IMR-90 (cell line): Measurements from ENCODE around the gene RAB4B.
"Not testable (repeated sequence)": the region's sequence is repeated elsewhere in the genome, so short reads cannot be mapped to it uniquely, and the experiment has no call there.

Source experiments
- BHLHE40 ChIP-seq: fragments of 150-350 bp; IDR thresholded peaks from 2 replicates; pipeline ENCODE4 v1.6.1; 2016; ENCODE audit warnings: mild to moderate bottlenecking, low read depth, low read length
- CEBPB ChIP-seq: IDR thresholded peaks from 2 replicates; pipeline ENCODE4 v1.6.1; 2012; ENCODE audit warnings: low read depth, low read length, improper control_type of control experiment
- CHD1 ChIP-seq: IDR thresholded peaks from 2 replicates; pipeline ENCODE4 v1.6.1; 2012; ENCODE audit warnings: low read depth, low read length, improper control_type of control experiment
- FOS ChIP-seq: fragments of 150-350 bp; IDR thresholded peaks from 2 replicates; pipeline ENCODE4 v1.6.1; 2016; ENCODE audit warnings: low read depth, low read length
- MAZ ChIP-seq: IDR thresholded peaks from 2 replicates; pipeline ENCODE4 v1.6.1; 2012; ENCODE audit warnings: low read depth, mild to moderate bottlenecking, low read length, improper control_type of control experiment, moderate library complexity, borderline replicate concordance
- MXI1 ChIP-seq: IDR thresholded peaks from 2 replicates; pipeline ENCODE4 v1.6.1; 2012; ENCODE audit warnings: low read depth, mild to moderate bottlenecking, low read length, moderate library complexity, borderline replicate concordance
- NFE2L2 ChIP-seq: fragments of 150-350 bp; IDR thresholded peaks from 2 replicates; pipeline ENCODE4 v1.6.1; 2016; ENCODE audit warnings: low read depth, mild to moderate bottlenecking, low read length
- POLR2A ChIP-seq: IDR thresholded peaks from 2 replicates; pipeline ENCODE4 v1.6.1; 2012; ENCODE audit warnings: mild to moderate bottlenecking, low read depth, low read length
- RAD21 ChIP-seq: IDR thresholded peaks from 2 replicates; pipeline ENCODE4 v1.6.1; 2012; ENCODE audit warnings: low read length, improper control_type of control experiment
- RCOR1 ChIP-seq: IDR thresholded peaks from 2 replicates; pipeline ENCODE4 v1.6.1; 2012; ENCODE audit warnings: mild to moderate bottlenecking, low read length, improper control_type of control experiment; ENCODE audit not compliant: insufficient replicate concordance
- RFX5 ChIP-seq: IDR thresholded peaks from 2 replicates; pipeline ENCODE4 v1.8.0; 2012; ENCODE audit warnings: low read depth, mild to moderate bottlenecking, low read length, moderate library complexity
- SMC3 ChIP-seq: fragments of 150-350 bp; IDR thresholded peaks from 2 replicates; pipeline ENCODE4 v1.6.1; 2016; ENCODE audit warnings: low read depth, mild to moderate bottlenecking, antibody characterized with exemption, low read length, moderate library complexity
- TF ChIP-seq, protein P1 (sequence below): conservative IDR thresholded peaks from 2 replicates; pipeline ENCODE4 v1.5.1; 2012; ENCODE audit warnings: mild to moderate bottlenecking, low read depth, low read length, improper control_type of control experiment
- TF ChIP-seq, protein P2 (sequence below): fragments of 150-350 bp; IDR thresholded peaks from 2 replicates; pipeline ENCODE4 v1.6.1; 2017; ENCODE audit warnings: mild to moderate bottlenecking, antibody characterized with exemption, low read length, low read depth

DNA sequence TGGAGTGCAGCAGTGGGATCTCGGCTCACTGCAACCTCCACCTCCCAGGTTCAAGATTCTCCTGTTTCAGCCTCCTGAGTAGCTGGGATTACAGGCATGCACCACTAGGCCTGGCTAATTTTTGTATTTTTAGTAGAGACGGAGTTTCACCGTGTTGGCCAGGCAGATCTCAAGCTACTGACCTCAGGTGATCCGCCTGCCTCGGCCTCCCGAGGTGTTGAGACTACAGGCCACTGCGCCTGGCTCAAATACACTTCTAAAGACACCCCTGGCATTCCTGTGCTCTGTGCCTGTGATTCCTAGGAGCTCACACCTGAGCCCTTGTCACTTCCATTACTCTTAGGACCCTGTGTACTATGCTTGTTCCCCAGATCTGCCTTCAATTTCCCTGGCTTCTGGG is 34.5 kb downstream of the RAB4B start:
- TF ChIP-seq, protein P1, sequence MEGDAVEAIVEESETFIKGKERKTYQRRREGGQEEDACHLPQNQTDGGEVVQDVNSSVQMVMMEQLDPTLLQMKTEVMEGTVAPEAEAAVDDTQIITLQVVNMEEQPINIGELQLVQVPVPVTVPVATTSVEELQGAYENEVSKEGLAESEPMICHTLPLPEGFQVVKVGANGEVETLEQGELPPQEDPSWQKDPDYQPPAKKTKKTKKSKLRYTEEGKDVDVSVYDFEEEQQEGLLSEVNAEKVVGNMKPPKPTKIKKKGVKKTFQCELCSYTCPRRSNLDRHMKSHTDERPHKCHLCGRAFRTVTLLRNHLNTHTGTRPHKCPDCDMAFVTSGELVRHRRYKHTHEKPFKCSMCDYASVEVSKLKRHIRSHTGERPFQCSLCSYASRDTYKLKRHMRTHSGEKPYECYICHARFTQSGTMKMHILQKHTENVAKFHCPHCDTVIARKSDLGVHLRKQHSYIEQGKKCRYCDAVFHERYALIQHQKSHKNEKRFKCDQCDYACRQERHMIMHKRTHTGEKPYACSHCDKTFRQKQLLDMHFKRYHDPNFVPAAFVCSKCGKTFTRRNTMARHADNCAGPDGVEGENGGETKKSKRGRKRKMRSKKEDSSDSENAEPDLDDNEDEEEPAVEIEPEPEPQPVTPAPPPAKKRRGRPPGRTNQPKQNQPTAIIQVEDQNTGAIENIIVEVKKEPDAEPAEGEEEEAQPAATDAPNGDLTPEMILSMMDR, result not testable (repeated sequence)
- TF ChIP-seq POLR2A, RAD21, RFX5, MXI1, FOS, MAZ, BHLHE40, NFE2L2, RCOR1, CEBPB, SMC3, CHD1: not testable (repeated sequence)
- TF ChIP-seq, protein P2, sequence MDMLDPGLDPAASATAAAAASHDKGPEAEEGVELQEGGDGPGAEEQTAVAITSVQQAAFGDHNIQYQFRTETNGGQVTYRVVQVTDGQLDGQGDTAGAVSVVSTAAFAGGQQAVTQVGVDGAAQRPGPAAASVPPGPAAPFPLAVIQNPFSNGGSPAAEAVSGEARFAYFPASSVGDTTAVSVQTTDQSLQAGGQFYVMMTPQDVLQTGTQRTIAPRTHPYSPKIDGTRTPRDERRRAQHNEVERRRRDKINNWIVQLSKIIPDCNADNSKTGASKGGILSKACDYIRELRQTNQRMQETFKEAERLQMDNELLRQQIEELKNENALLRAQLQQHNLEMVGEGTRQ, result not testable (repeated sequence)
